ENCODE data around the gene XKR8. TPM values are rescaled to one million over a fixed set of nuclear protein-coding genes. Genes with fewer than 3 reads are reported as not detected.

XKR8 gene
- total RNA-seq, 1 experiment from 2014 or later: 17.2 TPM

- Histone ChIP-seq H3K23ac (ENCODE audit: insufficient read length, low read depth, low read length) (no peak overlapping the region), H2BK12ac (ENCODE audit: insufficient read length, low read depth, low read length) (no peak overlapping the region), H3K27me3 (ENCODE audit: insufficient read depth, low read length) (no peaks in the 10 kb centered on the region), H3K56ac (ENCODE audit: insufficient read length, low read depth, low read length) (no peak overlapping the region), H3K4ac (ENCODE audit: low read depth, low read length) (no peak overlapping the region; the same call in 1 of the 2 replicates), H3K9ac (ENCODE audit: extremely low read depth, insufficient read length, low read length) (no peak overlapping the region), H2AK5ac (ENCODE audit: insufficient read length, low read length) (no peak overlapping the region), H4K91ac (ENCODE audit: insufficient read length, low read depth, low read length) (no peak overlapping the region), H4K20me1 (ENCODE audit: control insufficient read depth, insufficient read depth, insufficient read length) (no peaks in the 10 kb centered on the region), H3K79me1 (ENCODE audit: insufficient read depth, low read depth, low read length, poor library complexity, severe bottlenecking) (no peaks in the 10 kb centered on the region), H3K27ac (ENCODE audit: insufficient read length, low read depth, low read length) (no peak overlapping the region), H2AFZ (ENCODE audit: low read length) (no peak overlapping the region), H4K5ac (ENCODE audit: insufficient read length, low read depth, low read length) (peak overlapping the region; percentile 89), H3K14ac (ENCODE audit: insufficient read depth, low read length) (no peak overlapping the region), H4K8ac (replicated peaks; ENCODE audit: insufficient read length, low read depth, low read length) (no peak overlapping the region), H3K18ac (ENCODE audit: insufficient read length, low read depth, low read length) (peak overlapping the region; percentile 95), H3K4me1 (ENCODE audit: insufficient read depth, low read length) (no peaks in the 10 kb centered on the region), H2BK15ac (ENCODE audit: low read depth, low read length) (no peak overlapping the region), H3T11ph (ENCODE audit: low read length) (no peak overlapping the region), H3K9me3 (ENCODE audit: control insufficient read depth, low read depth, low read length) (no peaks in the 10 kb centered on the region), H2BK20ac (ENCODE audit: low read depth, low read length, poor library complexity, severe bottlenecking) (no peak overlapping the region), H2BK120ac (ENCODE audit: low read depth, low read length, poor library complexity, severe bottlenecking) (no peak overlapping the region), H2BK5ac (ENCODE audit: insufficient read length, low read length) (no peak overlapping the region), H3K79me2 (ENCODE audit: insufficient read depth, low read length) (no peaks in the 10 kb centered on the region), H3K23me2 (ENCODE audit: insufficient read length, low read depth, low read length, poor library complexity, severe bottlenecking) (no peaks in the 10 kb centered on the region), H3K4me2 (ENCODE audit: insufficient read depth, insufficient read length, low read length) (peak overlapping the region; percentile 65)
- H3K27me3 Mint-ChIP-seq (ENCODE audit: low read depth): peaks cover 36% of the 10 kb centered on the region
- WGBS (ENCODE audit: extremely low coverage, insufficient read length, low lambda C conversion rate): no CpG with 5 or more reads among the region's 7 CpGs
- no peak for TF ChIP-seq CTCF (conservative IDR thresholded peaks at IDR 0.05)
- H3K4me1 Mint-ChIP-seq: peaks cover 0 to 2% of the 10 kb centered on the region in 2 experiments; a peak in 2 of 4 replicates
- H3K27ac Mint-ChIP-seq: peak overlapping the region in 1 of 3 experiments; percentile 70; a peak in 1 of 7 replicates
- H3K4me3 Mint-ChIP-seq: peak overlapping the region in 1 of 2 experiments; percentile 99; a peak in 3 of 5 replicates
- H3K36me3 Mint-ChIP-seq (ENCODE audit: insufficient read depth in 1 of 3, low read depth in 3 of 3): peaks cover 6 to 32% (median 20%) of the 10 kb centered on the region in 3 experiments
- peaks cover 5 to 17% of the 10 kb centered on the region in 2 experiments; a peak in 4 of 5 replicates for H3K9me3 Mint-ChIP-seq
- DNase-seq: no peak
Measured at GRCh38 chr1:27915082-27915575, 44.6 kb upstream of the XKR8 start.
